Measurements from ENCODE around the gene MIA. TPM values are rescaled to one million over a fixed set of nuclear protein-coding genes. Genes with fewer than 3 reads are reported as not detected.

MIA gene
- polyA plus RNA-seq, 1 donor from 2014 or later: 1.8 TPM

- TF ChIP-seq EP300 (conservative IDR thresholded peaks at IDR 0.05; ENCODE audit: poor library complexity, severe bottlenecking) (no peak), CTCF (IDR thresholded peaks at IDR 0.05; ENCODE audit: poor library complexity, severe bottlenecking) (no peak), EZH2 (IDR thresholded peaks at IDR 0.05; ENCODE audit: borderline replicate concordance, insufficient read depth, low read length, poor library complexity, severe bottlenecking) (no peak), RAD21 (conservative IDR thresholded peaks at IDR 0.05) (no peak), MXI1 (conservative IDR thresholded peaks at IDR 0.05; ENCODE audit: poor library complexity, severe bottlenecking) (no peak), POLR2AphosphoS5 (IDR thresholded peaks at IDR 0.05) (no peak), SMC3 (conservative IDR thresholded peaks at IDR 0.05; ENCODE audit: poor library complexity) (no peak), TAF1 (IDR thresholded peaks at IDR 0.05; ENCODE audit: low read depth) (no peak)
- TF ChIP-seq, protein P1, sequence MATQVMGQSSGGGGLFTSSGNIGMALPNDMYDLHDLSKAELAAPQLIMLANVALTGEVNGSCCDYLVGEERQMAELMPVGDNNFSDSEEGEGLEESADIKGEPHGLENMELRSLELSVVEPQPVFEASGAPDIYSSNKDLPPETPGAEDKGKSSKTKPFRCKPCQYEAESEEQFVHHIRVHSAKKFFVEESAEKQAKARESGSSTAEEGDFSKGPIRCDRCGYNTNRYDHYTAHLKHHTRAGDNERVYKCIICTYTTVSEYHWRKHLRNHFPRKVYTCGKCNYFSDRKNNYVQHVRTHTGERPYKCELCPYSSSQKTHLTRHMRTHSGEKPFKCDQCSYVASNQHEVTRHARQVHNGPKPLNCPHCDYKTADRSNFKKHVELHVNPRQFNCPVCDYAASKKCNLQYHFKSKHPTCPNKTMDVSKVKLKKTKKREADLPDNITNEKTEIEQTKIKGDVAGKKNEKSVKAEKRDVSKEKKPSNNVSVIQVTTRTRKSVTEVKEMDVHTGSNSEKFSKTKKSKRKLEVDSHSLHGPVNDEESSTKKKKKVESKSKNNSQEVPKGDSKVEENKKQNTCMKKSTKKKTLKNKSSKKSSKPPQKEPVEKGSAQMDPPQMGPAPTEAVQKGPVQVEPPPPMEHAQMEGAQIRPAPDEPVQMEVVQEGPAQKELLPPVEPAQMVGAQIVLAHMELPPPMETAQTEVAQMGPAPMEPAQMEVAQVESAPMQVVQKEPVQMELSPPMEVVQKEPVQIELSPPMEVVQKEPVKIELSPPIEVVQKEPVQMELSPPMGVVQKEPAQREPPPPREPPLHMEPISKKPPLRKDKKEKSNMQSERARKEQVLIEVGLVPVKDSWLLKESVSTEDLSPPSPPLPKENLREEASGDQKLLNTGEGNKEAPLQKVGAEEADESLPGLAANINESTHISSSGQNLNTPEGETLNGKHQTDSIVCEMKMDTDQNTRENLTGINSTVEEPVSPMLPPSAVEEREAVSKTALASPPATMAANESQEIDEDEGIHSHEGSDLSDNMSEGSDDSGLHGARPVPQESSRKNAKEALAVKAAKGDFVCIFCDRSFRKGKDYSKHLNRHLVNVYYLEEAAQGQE (IDR thresholded peaks at IDR 0.05; ENCODE audit: borderline replicate concordance): no peak
- Histone ChIP-seq H3K4me2 (ENCODE audit: low read length) (no peak overlapping the region), H3K9me3 (ENCODE audit: low read length) (no peaks in the 10 kb centered on the region), H2AFZ (ENCODE audit: low read depth, low read length) (no peak overlapping the region), H3K9me2 (ENCODE audit: insufficient read depth, low read length) (no peaks in the 10 kb centered on the region), H3K9ac (ENCODE audit: low read length) (no peak overlapping the region), H3F3A (ENCODE audit: insufficient read depth, low read length, poor library complexity, severe bottlenecking) (no peaks in the 10 kb centered on the region), H3K27ac (ENCODE audit: low read length) (no peak overlapping the region), H3K4me3 (ENCODE audit: low read length) (no peak overlapping the region), H3K27me3 (ENCODE audit: insufficient read depth, low read depth, low read length) (no peaks in the 10 kb centered on the region), H3K36me3 (ENCODE audit: insufficient read depth, low read length) (no peaks in the 10 kb centered on the region), H3K79me2 (replicated peaks; ENCODE audit: insufficient read depth, low read length) (peaks cover 37% of the 10 kb centered on the region), H4K20me1 (ENCODE audit: insufficient read depth) (no peaks in the 10 kb centered on the region)
Observed at GRCh38 chr19:40755248-40755624, 20.1 kb upstream of the MIA start.

DNA sequence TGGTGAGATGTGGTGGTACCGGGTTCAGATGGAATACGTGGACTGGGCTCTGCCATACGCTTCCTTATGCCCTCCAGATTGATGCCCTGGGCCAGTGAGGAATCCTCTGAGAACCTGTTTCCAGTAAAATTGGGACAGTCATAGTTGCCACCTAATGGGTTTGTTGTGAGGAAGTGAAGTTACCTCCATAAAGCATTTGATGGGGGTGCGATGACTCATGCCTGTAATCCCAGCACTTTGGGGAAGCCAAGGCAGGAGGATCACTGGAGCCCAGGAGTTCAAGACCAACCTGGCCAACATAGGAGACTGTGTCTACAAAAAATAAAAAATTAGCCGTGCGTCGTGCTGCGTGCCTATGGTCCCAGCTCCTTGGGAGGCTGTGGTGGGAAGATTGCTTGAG lies 19.5 kb upstream of the MIA start:
- H3F3A ChIP-seq (ENCODE audit: insufficient read depth, low read length, poor library complexity, severe bottlenecking): no peaks in the 10 kb centered on the region
- H3K4me2 ChIP-seq (ENCODE audit: low read length): no peak overlapping the region
- H3K4me3 ChIP-seq (ENCODE audit: low read length): no peak overlapping the region
- H3K36me3 ChIP-seq (ENCODE audit: insufficient read depth, low read length): no peaks in the 10 kb centered on the region
- H3K79me2 ChIP-seq (replicated peaks; ENCODE audit: insufficient read depth, low read length): peaks cover 37% of the 10 kb centered on the region
- no peak overlapping the region for H2AFZ ChIP-seq (ENCODE audit: low read depth, low read length)
- H3K27me3 ChIP-seq (ENCODE audit: insufficient read depth, low read depth, low read length): no peaks in the 10 kb centered on the region
- H3K9me3 ChIP-seq (ENCODE audit: low read length): no peaks in the 10 kb centered on the region
- no peaks in the 10 kb centered on the region for H4K20me1 ChIP-seq (ENCODE audit: insufficient read depth)
- H3K27ac ChIP-seq (ENCODE audit: low read length): no peak overlapping the region
- TF ChIP-seq, protein P1 (IDR thresholded peaks at IDR 0.05; ENCODE audit: borderline replicate concordance): no peak
- no peak for TF ChIP-seq SMC3 (conservative IDR thresholded peaks at IDR 0.05; ENCODE audit: poor library complexity)
- TF ChIP-seq TAF1 (IDR thresholded peaks at IDR 0.05; ENCODE audit: low read depth): no peak
- no peak for TF ChIP-seq MXI1 (conservative IDR thresholded peaks at IDR 0.05; ENCODE audit: poor library complexity, severe bottlenecking)
- TF ChIP-seq EZH2 (IDR thresholded peaks at IDR 0.05; ENCODE audit: borderline replicate concordance, insufficient read depth, low read length, poor library complexity, severe bottlenecking): no peak
- TF ChIP-seq CTCF (IDR thresholded peaks at IDR 0.05; ENCODE audit: poor library complexity, severe bottlenecking): no peak
- no peak for TF ChIP-seq RAD21 (conservative IDR thresholded peaks at IDR 0.05)
- no peak for TF ChIP-seq EP300 (conservative IDR thresholded peaks at IDR 0.05; ENCODE audit: poor library complexity, severe bottlenecking)
- no peak for TF ChIP-seq POLR2AphosphoS5 (IDR thresholded peaks at IDR 0.05)
- H3K9me2 ChIP-seq (ENCODE audit: insufficient read depth, low read length): no peaks in the 10 kb centered on the region
- no peak overlapping the region for H3K9ac ChIP-seq (ENCODE audit: low read length)
